ENCODE data around the gene MOB4. TPM values are rescaled to one million over a fixed set of nuclear protein-coding genes. Genes with fewer than 3 reads are reported as not detected.

The MOB4 gene
- total RNA-seq, 1 donor from 2014 or later: 26.0 TPM

- peak overlapping the region; percentile 36 for H3K27ac Mint-ChIP-seq
- no peak for DNase-seq (ENCODE audit: low spot score in 2 of 2, unreplicated experiment in 2 of 2)
- H3K9me3 Mint-ChIP-seq: no peaks in the 10 kb centered on the region
- no peaks in the 10 kb centered on the region for H3K4me1 Mint-ChIP-seq
- no peaks in the 10 kb centered on the region for H3K27me3 Mint-ChIP-seq (ENCODE audit: low read depth)
- no peak for TF ChIP-seq CTCF (IDR thresholded peaks at IDR 0.05; ENCODE audit: unreplicated experiment)
- H3K36me3 Mint-ChIP-seq: peaks cover 49% of the 10 kb centered on the region
- no peak overlapping the region for H3K4me3 Mint-ChIP-seq
Measured at GRCh38 chr2:197487385-197487784, 28.5 kb upstream of the MOB4 start.

- Mint-ChIP-seq H3K9me3 (no peaks in the 10 kb centered on the region), H3K36me3 (peaks cover 35% of the 10 kb centered on the region), H3K27me3 (ENCODE audit: low read depth) (no peaks in the 10 kb centered on the region), H3K4me3 (no peak overlapping the region), H3K27ac (no peak overlapping the region), H3K4me1 (peaks cover 30% of the 10 kb centered on the region)
- TF ChIP-seq CTCF (IDR thresholded peaks at IDR 0.05; ENCODE audit: unreplicated experiment): no peak
- no peak for DNase-seq (ENCODE audit: low spot score in 2 of 2, unreplicated experiment in 2 of 2)
Measured at GRCh38 chr2:197495433-197496134, 20.3 kb upstream of the MOB4 start.

- H3K9me3 Mint-ChIP-seq: no peaks in the 10 kb centered on the region
- H3K4me3 Mint-ChIP-seq: peak overlapping the region; percentile 95
- peak overlapping the region; percentile 95 for H3K27ac Mint-ChIP-seq
- peaks cover 31% of the 10 kb centered on the region for H3K36me3 Mint-ChIP-seq
- H3K27me3 Mint-ChIP-seq (ENCODE audit: low read depth): no peaks in the 10 kb centered on the region
- no peak for TF ChIP-seq CTCF (IDR thresholded peaks at IDR 0.05; ENCODE audit: unreplicated experiment)
- peaks cover 37% of the 10 kb centered on the region for H3K4me1 Mint-ChIP-seq
- no peak for DNase-seq (ENCODE audit: low spot score in 2 of 2, unreplicated experiment in 2 of 2)
Measured at GRCh38 chr2:197496695-197497094, 19.2 kb upstream of the MOB4 start.

- Mint-ChIP-seq H3K4me1 (peaks cover 43% of the 10 kb centered on the region), H3K27me3 (ENCODE audit: low read depth) (no peaks in the 10 kb centered on the region), H3K9me3 (no peaks in the 10 kb centered on the region), H3K36me3 (peaks cover 32% of the 10 kb centered on the region), H3K4me3 (peak overlapping the region; percentile 95), H3K27ac (peak overlapping the region; percentile 95)
- no peak for DNase-seq (ENCODE audit: low spot score in 2 of 2, unreplicated experiment in 2 of 2)
- TF ChIP-seq CTCF (IDR thresholded peaks at IDR 0.05; ENCODE audit: unreplicated experiment): no peak
Measured at GRCh38 chr2:197497326-197497725, 18.5 kb upstream of the MOB4 start.

GRCh38 chr2:197498235-197498936 lies 17.5 kb upstream of the MOB4 start:
- TF ChIP-seq CTCF (IDR thresholded peaks at IDR 0.05; ENCODE audit: unreplicated experiment): no peak
- H3K4me3 Mint-ChIP-seq: peak overlapping the region; percentile 95
- H3K4me1 Mint-ChIP-seq: peaks cover 47% of the 10 kb centered on the region
- H3K36me3 Mint-ChIP-seq: peaks cover 27% of the 10 kb centered on the region
- peak overlapping the region; percentile 95 for H3K27ac Mint-ChIP-seq
- no peak for DNase-seq (ENCODE audit: low spot score in 2 of 2, unreplicated experiment in 2 of 2)
- H3K9me3 Mint-ChIP-seq: no peaks in the 10 kb centered on the region
- H3K27me3 Mint-ChIP-seq (ENCODE audit: low read depth): no peaks in the 10 kb centered on the region

Measured in mesothelial cell of epicardium (in vitro differentiated cells).